Stimulated activated memory B cell treated with anti-CD40 and anti-IgM and Interleukin-4, amounts not matched to agents 10 μg/mL and 1 μg/mL and 100 μg/mL, for 72 hours (primary cell): ENCODE data around the gene POLR3A.

Source experiments
- ATAC-seq: fragments of 150-1000 bp; cut with Tn5 transposase; 2 replicates; pipeline ENCODE4 v1.10.0; 2021
- H3K27ac Mint-ChIP-seq: one replicate; pipeline ENCODE4 v1.8.0; 2022; ENCODE audit warnings: mild to moderate bottlenecking, mixed read lengths
- H3K27me3 Mint-ChIP-seq: one replicate; pipeline ENCODE4 v1.8.0; 2022; ENCODE audit warnings: mixed read lengths
- H3K36me3 Mint-ChIP-seq: one replicate; pipeline ENCODE4 v1.8.0; 2022; ENCODE audit warnings: mixed read lengths
- H3K4me1 Mint-ChIP-seq: one replicate; pipeline ENCODE4 v1.8.0; 2022; ENCODE audit warnings: mixed read lengths
- H3K4me3 Mint-ChIP-seq: one replicate; pipeline ENCODE4 v1.8.0; 2022; ENCODE audit warnings: mild to moderate bottlenecking, moderate library complexity, mixed read lengths
- H3K9me3 Mint-ChIP-seq: one replicate; pipeline ENCODE4 v1.8.0; 2022; ENCODE audit warnings: mixed read lengths

Gene POLR3A

DNA sequence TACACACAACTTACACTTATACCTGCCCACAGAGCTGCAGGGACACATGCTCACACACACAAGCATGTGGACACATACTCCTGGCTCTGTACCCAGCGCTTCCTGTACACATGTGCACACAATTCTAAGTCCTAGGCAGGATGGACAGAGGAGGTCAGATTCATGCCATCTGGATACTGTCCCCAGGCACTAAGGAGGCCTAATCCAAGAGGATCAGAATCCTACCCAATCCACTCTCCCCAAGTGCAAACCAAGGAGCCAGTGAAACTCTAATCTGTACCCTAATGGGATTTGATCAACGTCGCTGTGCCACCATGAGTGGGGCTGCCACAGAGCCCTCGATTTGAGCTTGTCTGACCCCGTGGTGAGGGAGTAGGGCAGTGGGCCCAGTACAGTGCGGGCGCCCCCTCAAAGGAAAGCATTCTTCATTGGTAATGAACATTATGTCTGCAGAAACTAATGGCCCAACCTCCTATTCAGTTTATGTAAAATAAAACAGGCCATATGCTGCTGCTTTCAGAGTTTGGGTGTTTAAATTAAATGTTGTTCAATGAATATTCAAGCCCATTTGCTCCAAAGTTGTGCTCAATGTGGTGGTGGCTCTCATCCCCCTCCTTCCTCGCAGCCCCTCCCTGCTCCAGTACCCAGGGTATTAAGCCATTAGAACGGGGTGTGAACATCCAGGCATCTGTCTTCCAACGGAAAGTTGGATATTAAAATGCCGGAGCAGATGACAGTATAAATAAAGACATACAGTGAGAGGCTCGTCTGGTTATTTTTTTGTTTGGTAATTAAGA, 30.8 kb upstream of the POLR3A start:
- peaks cover 9% of the 10 kb centered on the region for H3K36me3 Mint-ChIP-seq
- no peaks in the 10 kb centered on the region for H3K4me1 Mint-ChIP-seq
- no peaks in the 10 kb centered on the region for H3K27me3 Mint-ChIP-seq
- no peak overlapping the region for H3K4me3 Mint-ChIP-seq
- no peak for ATAC-seq
- no peak overlapping the region for H3K27ac Mint-ChIP-seq
- no peaks in the 10 kb centered on the region for H3K9me3 Mint-ChIP-seq

DNA sequence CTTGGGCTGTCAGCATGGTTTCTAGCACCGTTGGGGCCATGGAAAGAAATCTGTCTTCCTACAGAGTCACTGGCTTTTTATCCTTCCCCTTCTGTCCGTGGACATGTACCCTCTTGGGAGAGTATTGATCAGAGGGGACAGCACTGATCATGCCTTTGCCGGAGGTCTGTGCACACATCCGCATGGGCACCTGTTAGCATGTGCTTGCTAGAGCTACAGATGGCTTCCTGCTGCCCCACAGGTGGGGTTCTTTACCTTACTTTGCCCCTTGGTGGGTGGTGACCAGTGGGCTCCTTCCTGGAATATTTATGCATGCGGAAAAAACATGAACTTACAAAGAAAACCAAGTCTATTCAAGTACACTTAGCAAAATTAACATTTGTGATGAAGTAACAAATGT, 29.2 kb upstream of the POLR3A start:
- H3K4me3 Mint-ChIP-seq: no peak overlapping the region
- ATAC-seq: no peak
- H3K9me3 Mint-ChIP-seq: no peaks in the 10 kb centered on the region
- peaks cover 14% of the 10 kb centered on the region for H3K36me3 Mint-ChIP-seq
- H3K27ac Mint-ChIP-seq: no peak overlapping the region
- H3K4me1 Mint-ChIP-seq: no peaks in the 10 kb centered on the region
- H3K27me3 Mint-ChIP-seq: no peaks in the 10 kb centered on the region

DNA sequence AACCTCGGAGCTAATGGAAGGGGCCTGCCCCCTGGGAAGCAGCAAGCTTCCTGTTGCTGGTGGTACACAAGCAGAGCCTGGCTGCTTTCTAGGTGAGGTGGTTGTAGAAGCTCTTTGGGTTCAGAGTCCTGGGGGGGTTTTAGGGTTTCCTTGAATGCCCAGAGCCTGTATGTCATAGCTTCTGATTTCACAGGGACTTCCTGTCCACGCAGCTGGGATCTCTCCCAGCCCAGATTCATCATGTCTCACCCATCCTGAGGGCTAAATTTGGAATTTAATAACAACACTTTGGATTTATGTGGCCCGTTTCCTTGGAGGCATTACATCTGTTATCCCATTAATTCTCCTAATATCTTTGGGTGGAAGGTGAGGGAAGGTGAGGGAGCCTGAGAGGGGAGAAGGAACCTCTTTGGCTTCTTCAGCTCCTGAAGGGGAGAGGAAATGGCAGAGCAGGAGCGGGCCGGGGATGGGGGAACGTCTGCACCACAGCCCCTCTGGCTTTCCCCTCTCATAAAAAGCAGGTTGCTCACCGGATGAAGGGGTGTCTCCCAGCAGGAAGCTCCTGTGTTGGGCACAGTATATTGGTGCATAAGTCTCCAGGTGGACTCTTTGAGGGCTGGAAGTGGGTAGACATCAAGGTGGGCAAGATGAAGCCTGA, 24.0 kb upstream of the POLR3A start:
- Mint-ChIP-seq H3K4me3 (no peak overlapping the region), H3K4me1 (no peaks in the 10 kb centered on the region), H3K36me3 (peaks cover 28% of the 10 kb centered on the region), H3K27ac (no peak overlapping the region), H3K27me3 (no peaks in the 10 kb centered on the region), H3K9me3 (no peaks in the 10 kb centered on the region)
- no peak for ATAC-seq

DNA sequence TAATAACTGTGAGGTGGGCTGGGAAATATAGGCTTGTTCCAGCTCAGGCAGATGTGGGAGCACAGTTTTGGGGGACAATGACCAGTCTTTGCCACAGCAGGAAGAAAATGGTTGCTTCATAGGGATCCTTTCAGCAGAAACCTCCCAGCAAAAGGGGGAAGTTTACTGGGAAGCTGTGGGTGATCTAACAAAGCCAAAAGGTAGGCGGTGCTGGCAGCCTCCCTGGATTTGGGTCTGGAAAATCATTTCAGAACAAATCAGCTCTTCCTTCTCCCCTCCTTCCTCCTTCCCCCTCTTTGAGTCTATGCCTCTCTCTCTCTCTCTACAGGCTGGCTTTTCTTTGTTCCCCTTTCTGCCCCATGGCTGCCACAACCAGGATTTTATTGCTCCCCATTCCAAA, 20.5 kb upstream of the POLR3A start:
- Mint-ChIP-seq H3K9me3 (no peaks in the 10 kb centered on the region), H3K27me3 (no peaks in the 10 kb centered on the region), H3K4me1 (peaks cover 16% of the 10 kb centered on the region), H3K36me3 (peaks cover 16% of the 10 kb centered on the region), H3K4me3 (no peak overlapping the region), H3K27ac (no peak overlapping the region)
- no peak for ATAC-seq

DNA sequence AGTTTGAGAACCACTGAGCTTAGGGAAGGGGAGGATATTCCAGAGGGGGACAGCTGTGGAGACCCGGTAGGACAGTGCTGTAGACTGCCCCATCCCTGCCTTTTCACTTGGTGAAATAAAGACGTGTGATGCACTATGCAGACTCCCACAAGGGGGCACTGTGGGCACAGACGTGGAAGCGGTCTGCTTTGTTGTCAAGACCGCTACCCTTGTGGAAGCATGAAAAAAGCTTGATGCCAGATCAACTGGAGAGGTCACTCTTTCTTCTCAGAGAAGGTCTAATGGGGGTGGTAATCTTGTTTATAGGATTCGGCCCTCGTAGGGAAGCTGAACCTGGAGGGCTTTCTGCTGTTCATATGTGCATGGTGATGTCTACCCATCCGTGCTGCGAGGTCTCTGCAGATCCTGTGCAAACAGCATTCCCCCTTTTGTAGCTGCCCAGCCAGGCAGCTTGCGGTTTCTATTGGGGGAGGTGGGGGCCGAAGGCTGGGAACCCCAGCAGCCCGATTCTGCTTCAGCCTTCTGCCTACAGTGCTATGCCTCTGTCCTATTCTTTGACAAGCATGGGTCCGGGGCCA, 18.1 kb upstream of the POLR3A start:
- peak; percentile 79 for ATAC-seq
- H3K36me3 Mint-ChIP-seq: peaks cover 20% of the 10 kb centered on the region
- no peak overlapping the region for H3K27ac Mint-ChIP-seq
- no peak overlapping the region for H3K4me3 Mint-ChIP-seq
- peaks cover 39% of the 10 kb centered on the region for H3K4me1 Mint-ChIP-seq
- no peaks in the 10 kb centered on the region for H3K27me3 Mint-ChIP-seq
- H3K9me3 Mint-ChIP-seq: no peaks in the 10 kb centered on the region

GRCh38 chr10:78046711-78047269, 17.5 kb upstream of the POLR3A start:
- ATAC-seq: no peak
- H3K4me1 Mint-ChIP-seq: peaks cover 44% of the 10 kb centered on the region
- H3K27ac Mint-ChIP-seq: no peak overlapping the region
- H3K9me3 Mint-ChIP-seq: no peaks in the 10 kb centered on the region
- peaks cover 24% of the 10 kb centered on the region for H3K36me3 Mint-ChIP-seq
- H3K4me3 Mint-ChIP-seq: no peak overlapping the region
- no peaks in the 10 kb centered on the region for H3K27me3 Mint-ChIP-seq

DNA sequence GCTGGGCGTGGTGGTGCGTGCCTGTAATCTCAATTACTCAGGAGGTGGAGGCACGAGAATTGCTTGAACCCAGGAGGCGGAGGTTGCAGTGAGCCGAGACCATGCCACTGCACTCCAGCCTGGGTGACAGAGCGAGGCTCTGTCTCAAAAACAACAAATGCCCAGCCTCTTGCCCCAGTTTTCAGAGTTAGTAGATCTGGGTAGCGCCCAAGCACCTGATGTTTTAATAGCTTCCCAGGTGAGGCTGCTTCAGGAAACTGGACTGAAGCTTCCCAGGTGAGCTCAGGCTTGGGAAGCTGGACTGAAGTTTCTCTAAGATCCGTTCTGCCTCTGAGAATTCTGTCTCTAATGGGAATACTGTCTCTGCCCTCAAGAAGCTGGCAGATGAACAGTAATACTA, 16.5 kb upstream of the POLR3A start:
- Mint-ChIP-seq H3K27ac (peak overlapping the region; percentile 38), H3K4me3 (no peak overlapping the region), H3K27me3 (no peaks in the 10 kb centered on the region), H3K9me3 (no peaks in the 10 kb centered on the region), H3K4me1 (peaks cover 53% of the 10 kb centered on the region), H3K36me3 (peaks cover 33% of the 10 kb centered on the region)
- ATAC-seq: no peak

- Mint-ChIP-seq H3K27me3 (no peaks in the 10 kb centered on the region), H3K36me3 (peaks cover 36% of the 10 kb centered on the region), H3K9me3 (no peaks in the 10 kb centered on the region), H3K4me1 (peaks cover 56% of the 10 kb centered on the region), H3K27ac (peak overlapping the region; percentile 38), H3K4me3 (no peak overlapping the region)
- peak; percentile 82 for ATAC-seq
These were observed 15.9 kb upstream of the POLR3A start for GRCh38 chr10:78045237-78045636.

- Mint-ChIP-seq H3K36me3 (peaks cover 36% of the 10 kb centered on the region), H3K4me3 (no peak overlapping the region), H3K27ac (peak overlapping the region; percentile 38), H3K4me1 (peaks cover 60% of the 10 kb centered on the region), H3K27me3 (no peaks in the 10 kb centered on the region), H3K9me3 (no peaks in the 10 kb centered on the region)
- no peak for ATAC-seq
These were observed 15.4 kb upstream of the POLR3A start for GRCh38 chr10:78044699-78045098.

DNA sequence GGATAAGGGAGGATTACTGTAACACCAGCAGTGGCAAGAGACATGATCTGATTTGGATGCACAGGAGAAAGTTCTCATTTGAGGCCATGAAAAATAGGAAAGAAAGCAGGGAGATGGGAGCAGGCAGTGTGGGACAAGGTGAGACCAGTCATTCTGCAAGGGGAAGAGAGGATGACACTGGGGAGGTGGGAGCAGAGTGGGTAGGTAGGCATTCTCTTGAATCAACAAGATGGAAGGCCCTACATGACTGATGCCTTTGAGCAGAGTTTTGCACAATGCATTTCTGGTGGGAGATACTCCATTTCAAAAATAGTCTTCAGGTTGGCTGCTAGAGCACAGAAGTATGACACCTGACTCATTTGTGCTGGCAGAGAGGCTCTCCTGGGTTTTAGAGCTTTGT, 14.9 kb upstream of the POLR3A start:
- Mint-ChIP-seq H3K27ac (peak overlapping the region; percentile 38), H3K27me3 (no peaks in the 10 kb centered on the region), H3K4me1 (peaks cover 65% of the 10 kb centered on the region), H3K4me3 (no peak overlapping the region), H3K36me3 (peaks cover 38% of the 10 kb centered on the region), H3K9me3 (no peaks in the 10 kb centered on the region)
- no peak for ATAC-seq

GRCh38 chr10:78042752-78043104, 13.4 kb upstream of the POLR3A start:
- H3K4me3 Mint-ChIP-seq: no peak overlapping the region
- no peaks in the 10 kb centered on the region for H3K27me3 Mint-ChIP-seq
- peaks cover 72% of the 10 kb centered on the region for H3K4me1 Mint-ChIP-seq
- ATAC-seq: no peak
- peak overlapping the region; percentile 22 for H3K27ac Mint-ChIP-seq
- H3K9me3 Mint-ChIP-seq: no peaks in the 10 kb centered on the region
- H3K36me3 Mint-ChIP-seq: peaks cover 48% of the 10 kb centered on the region

DNA sequence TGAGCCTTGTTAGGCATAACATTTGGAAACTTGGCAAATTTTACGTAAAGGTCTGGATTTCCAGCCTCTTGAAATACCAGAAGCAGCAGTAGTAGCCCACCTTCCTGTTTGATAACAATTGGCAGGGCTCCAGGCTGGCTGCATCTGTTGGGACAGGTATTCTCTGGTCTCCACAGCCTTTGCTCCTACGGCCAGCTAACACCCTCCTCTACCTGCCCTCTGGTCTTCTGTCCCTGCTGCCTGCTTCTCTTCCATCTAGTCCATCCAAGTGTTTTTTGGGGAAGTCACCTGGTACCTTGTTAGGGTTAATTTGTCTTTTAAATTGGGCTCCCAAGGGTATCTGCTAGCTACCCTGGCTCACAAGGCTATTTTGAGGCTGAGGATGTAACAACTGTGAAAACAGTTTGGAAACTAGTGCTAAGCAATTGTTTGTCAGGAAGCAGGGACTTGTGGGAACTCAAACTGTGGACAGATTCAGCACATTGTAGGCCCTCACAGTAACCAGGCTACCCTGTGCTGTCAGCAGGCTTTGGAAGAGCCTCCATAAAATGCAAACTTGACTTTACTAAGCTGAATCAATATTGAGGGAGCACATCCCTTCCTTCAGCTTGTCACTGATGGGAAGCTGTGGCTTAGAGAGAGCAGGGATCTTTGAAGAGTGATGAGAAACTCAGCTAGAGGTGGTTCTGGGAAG, 12.9 kb upstream of the POLR3A start:
- Mint-ChIP-seq H3K4me1 (peaks cover 72% of the 10 kb centered on the region), H3K4me3 (no peak overlapping the region), H3K27me3 (no peaks in the 10 kb centered on the region), H3K9me3 (no peaks in the 10 kb centered on the region), H3K36me3 (peaks cover 53% of the 10 kb centered on the region), H3K27ac (no peak overlapping the region)
- no peak for ATAC-seq

- Mint-ChIP-seq H3K36me3 (peaks cover 61% of the 10 kb centered on the region), H3K4me3 (no peak overlapping the region), H3K27ac (peak overlapping the region; percentile 22), H3K27me3 (no peaks in the 10 kb centered on the region), H3K9me3 (no peaks in the 10 kb centered on the region), H3K4me1 (peaks cover 76% of the 10 kb centered on the region)
- ATAC-seq: no peak
These were observed 12.1 kb upstream of the POLR3A start for GRCh38 chr10:78041170-78042057.

- H3K4me3 Mint-ChIP-seq: no peak overlapping the region
- H3K9me3 Mint-ChIP-seq: no peaks in the 10 kb centered on the region
- peaks cover 77% of the 10 kb centered on the region for H3K36me3 Mint-ChIP-seq
- H3K27ac Mint-ChIP-seq: no peak overlapping the region
- no peaks in the 10 kb centered on the region for H3K27me3 Mint-ChIP-seq
- ATAC-seq: no peak
- H3K4me1 Mint-ChIP-seq: peaks cover 83% of the 10 kb centered on the region
These were observed 10.4 kb upstream of the POLR3A start for GRCh38 chr10:78039743-78040142.
